Thoracic aorta (tissue), 2 donors: ENCODE results near the gene PREX1. TPM values are rescaled to one million over a fixed set of nuclear protein-coding genes. Genes with fewer than 3 reads are reported as not detected.

Experiments
- ATAC-seq: fragments of 150-250 bp; one replicate; pipeline ENCODE4 v1.8.0; 2017; ENCODE audit warnings: low read depth; ENCODE audit not compliant: insufficient number of reproducible peaks, low FRiP score
- DNase-seq: peaks from one replicate; pipeline ENCODE4 v3.0.0-alpha.2; 2020; ENCODE audit warnings: low spot score
- H3K27ac ChIP-seq, 2 donors: fragments of 200-600 bp; sonication (generic); 1 replicate in 1 of 2; 2 replicates in 1 of 2; pipeline ENCODE4 v1.5.1; 2016; ENCODE audit warnings: mild to moderate bottlenecking in 2 of 2, moderate library complexity in 2 of 2
- H3K27me3 ChIP-seq: fragments of 200-600 bp; sonication (generic); replicated peaks from 2 replicates; pipeline ENCODE4 v1.6.0; 2016; ENCODE audit warnings: mild to moderate bottlenecking; ENCODE audit not compliant: insufficient read depth
- H3K36me3 ChIP-seq: fragments of 200-600 bp; sonication (generic); one replicate; pipeline ENCODE4 v1.5.1; 2016
- H3K4me1 ChIP-seq, 2 donors: fragments of 200-600 bp; sonication (generic); 1 replicate in 1 of 2; 2 replicates in 1 of 2; pipeline versions ENCODE4 v1.5.1 to v1.6.0; 2016; ENCODE audit warnings: low read depth in 2 of 2, mild to moderate bottlenecking in 1 of 2; ENCODE audit not compliant: control insufficient read depth in 1 of 2
- H3K4me3 ChIP-seq: fragments of 200-600 bp; sonication (generic); 2 replicates; pipeline ENCODE4 v1.5.1; 2016; ENCODE audit warnings: mild to moderate bottlenecking
- H3K9me3 ChIP-seq: fragments of 200-600 bp; sonication (generic); 2 replicates; pipeline ENCODE4 v1.5.1; 2016
- total RNA-seq, 2 donors: library from RNA; depleted of rRNA; stranded (reverse); fragments of >200 nt; gene quantifications; one replicate each; pipeline versions ENCODE4 v1.1.0 to v1.2.3, GENCODE V29; 2016
- TF ChIP-seq, protein P1 (sequence below): fragments of 200-600 bp; sonication (generic); IDR thresholded peaks from one replicate; pipeline ENCODE4 v1.5.1; 2019; ENCODE audit warnings: antibody characterized with exemption

The PREX1 gene
- total RNA-seq, 2 donors from 2014 or later = 94.6 to 101 TPM

DNA sequence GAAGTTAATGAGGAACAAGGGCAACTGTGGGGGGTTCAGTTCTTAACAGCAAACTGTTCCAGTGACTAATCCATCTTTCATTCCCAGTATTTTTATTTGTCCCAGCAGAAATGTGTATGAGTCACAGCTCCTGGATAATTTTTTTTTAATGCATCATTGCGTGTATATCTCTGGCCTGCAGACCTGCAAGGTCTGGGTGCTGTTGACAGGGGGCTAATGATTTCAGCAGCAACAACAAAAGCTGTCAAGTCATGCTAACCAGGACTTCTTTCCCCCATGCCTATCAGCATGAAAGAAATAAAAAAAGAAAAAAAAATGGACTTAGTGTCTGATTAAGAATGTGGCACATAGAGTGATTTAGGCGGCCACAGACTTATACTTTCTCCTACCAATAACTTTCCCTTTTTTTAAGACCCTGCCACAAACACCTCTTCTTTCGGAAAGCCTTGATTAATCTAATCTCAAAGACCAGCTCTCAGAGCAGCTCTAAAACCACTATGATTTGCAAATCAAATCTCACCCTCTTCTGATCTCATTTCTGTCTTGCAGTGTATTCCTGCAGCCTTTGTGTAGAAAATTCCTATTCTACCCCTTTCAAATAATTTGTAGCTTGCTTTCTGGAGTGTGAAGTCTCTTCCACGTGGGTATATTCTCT is 14.2 kb upstream of the PREX1 start:
- H3K27me3 ChIP-seq = no peaks in the 10 kb centered on the region

GRCh38 chr20:48841196-48841874 is 13.5 kb upstream of the PREX1 start:
- H3K4me3 ChIP-seq = no peak overlapping the region
- H3K4me1 ChIP-seq = peaks cover 0 to 11% of the 10 kb centered on the region in 2 donors
- no peaks in the 10 kb centered on the region for H3K36me3 ChIP-seq
- TF ChIP-seq, protein P1, sequence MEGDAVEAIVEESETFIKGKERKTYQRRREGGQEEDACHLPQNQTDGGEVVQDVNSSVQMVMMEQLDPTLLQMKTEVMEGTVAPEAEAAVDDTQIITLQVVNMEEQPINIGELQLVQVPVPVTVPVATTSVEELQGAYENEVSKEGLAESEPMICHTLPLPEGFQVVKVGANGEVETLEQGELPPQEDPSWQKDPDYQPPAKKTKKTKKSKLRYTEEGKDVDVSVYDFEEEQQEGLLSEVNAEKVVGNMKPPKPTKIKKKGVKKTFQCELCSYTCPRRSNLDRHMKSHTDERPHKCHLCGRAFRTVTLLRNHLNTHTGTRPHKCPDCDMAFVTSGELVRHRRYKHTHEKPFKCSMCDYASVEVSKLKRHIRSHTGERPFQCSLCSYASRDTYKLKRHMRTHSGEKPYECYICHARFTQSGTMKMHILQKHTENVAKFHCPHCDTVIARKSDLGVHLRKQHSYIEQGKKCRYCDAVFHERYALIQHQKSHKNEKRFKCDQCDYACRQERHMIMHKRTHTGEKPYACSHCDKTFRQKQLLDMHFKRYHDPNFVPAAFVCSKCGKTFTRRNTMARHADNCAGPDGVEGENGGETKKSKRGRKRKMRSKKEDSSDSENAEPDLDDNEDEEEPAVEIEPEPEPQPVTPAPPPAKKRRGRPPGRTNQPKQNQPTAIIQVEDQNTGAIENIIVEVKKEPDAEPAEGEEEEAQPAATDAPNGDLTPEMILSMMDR = no peak
- no peaks in the 10 kb centered on the region for H3K9me3 ChIP-seq
- no peak for DNase-seq
- no peaks in the 10 kb centered on the region for H3K27me3 ChIP-seq
- no peak overlapping the region for H3K27ac ChIP-seq
- no peak for ATAC-seq

More for the DNA sequence above, 14.2 kb upstream of the PREX1 start:
- no peak for DNase-seq
- no peaks in the 10 kb centered on the region for H3K36me3 ChIP-seq
- TF ChIP-seq, protein P1 = no peak
- peaks cover 0 to 11% of the 10 kb centered on the region in 2 donors for H3K4me1 ChIP-seq
- ATAC-seq = peak; percentile 75
- no peak overlapping the region for H3K27ac ChIP-seq
- no peaks in the 10 kb centered on the region for H3K9me3 ChIP-seq
- H3K4me3 ChIP-seq = no peak overlapping the region

GRCh38 chr20:48839154-48839917 is 11.5 kb upstream of the PREX1 start:
- DNase-seq (no peak), ATAC-seq (no peak)
- no peaks in the 10 kb centered on the region for H3K27me3 ChIP-seq
- H3K4me1 ChIP-seq = peaks cover 0 to 11% of the 10 kb centered on the region in 2 donors
- no peak overlapping the region for H3K27ac ChIP-seq
- no peaks in the 10 kb centered on the region for H3K9me3 ChIP-seq
- TF ChIP-seq, protein P1 = no peak
- H3K4me3 ChIP-seq = no peak overlapping the region
- H3K36me3 ChIP-seq = no peaks in the 10 kb centered on the region

DNA sequence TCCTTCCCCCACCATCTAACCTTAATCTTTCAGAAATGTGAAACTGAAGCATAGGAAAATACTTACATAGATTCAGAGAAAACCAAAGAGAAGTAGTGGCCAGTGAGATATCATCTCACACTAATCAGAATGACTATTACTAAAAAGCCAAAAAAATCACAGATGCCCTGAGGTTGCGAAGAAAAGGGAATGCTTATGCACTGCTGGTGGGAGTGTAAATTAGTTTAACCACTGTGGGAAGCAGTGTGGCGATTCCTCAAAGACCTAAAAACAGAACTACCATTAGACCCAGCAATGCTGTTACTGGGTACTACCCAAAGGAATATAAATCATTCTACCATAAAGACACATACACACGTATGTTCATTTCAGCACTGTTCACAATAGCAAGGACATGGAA is 9.2 kb upstream of the PREX1 start:
- Histone ChIP-seq H3K4me1 (peaks cover 0 to 11% of the 10 kb centered on the region in 2 donors), H3K36me3 (no peaks in the 10 kb centered on the region), H3K9me3 (no peaks in the 10 kb centered on the region), H3K27me3 (no peaks in the 10 kb centered on the region), H3K27ac (no peak overlapping the region), H3K4me3 (no peak overlapping the region)
- ATAC-seq (no peak), DNase-seq (no peak)
- TF ChIP-seq, protein P1 = no peak

GRCh38 chr20:48835390-48835789 is 7.6 kb upstream of the PREX1 start:
- DNase-seq = no peak
- ATAC-seq = no peak

More at GRCh38 chr20:48835390-48835789, 7.6 kb upstream of the PREX1 start:
- no peak overlapping the region for H3K27ac ChIP-seq
- H3K4me3 ChIP-seq = no peak overlapping the region
- H3K36me3 ChIP-seq = no peaks in the 10 kb centered on the region
- no peaks in the 10 kb centered on the region for H3K27me3 ChIP-seq
- TF ChIP-seq, protein P1 = no peak
- H3K4me1 ChIP-seq = peaks cover 9 to 13% of the 10 kb centered on the region in 2 donors
- no peaks in the 10 kb centered on the region for H3K9me3 ChIP-seq
